DLD1 (cell line): ENCODE measurements around the gene SYNGR4.

Experiments used
- in situ Hi-C: cut with HindIII; loops from 2 replicates; pipeline ENCODE4 v1.10.0; 2017; ENCODE audit warnings: low sequenced_read_pairs

Gene SYNGR4

DNA sequence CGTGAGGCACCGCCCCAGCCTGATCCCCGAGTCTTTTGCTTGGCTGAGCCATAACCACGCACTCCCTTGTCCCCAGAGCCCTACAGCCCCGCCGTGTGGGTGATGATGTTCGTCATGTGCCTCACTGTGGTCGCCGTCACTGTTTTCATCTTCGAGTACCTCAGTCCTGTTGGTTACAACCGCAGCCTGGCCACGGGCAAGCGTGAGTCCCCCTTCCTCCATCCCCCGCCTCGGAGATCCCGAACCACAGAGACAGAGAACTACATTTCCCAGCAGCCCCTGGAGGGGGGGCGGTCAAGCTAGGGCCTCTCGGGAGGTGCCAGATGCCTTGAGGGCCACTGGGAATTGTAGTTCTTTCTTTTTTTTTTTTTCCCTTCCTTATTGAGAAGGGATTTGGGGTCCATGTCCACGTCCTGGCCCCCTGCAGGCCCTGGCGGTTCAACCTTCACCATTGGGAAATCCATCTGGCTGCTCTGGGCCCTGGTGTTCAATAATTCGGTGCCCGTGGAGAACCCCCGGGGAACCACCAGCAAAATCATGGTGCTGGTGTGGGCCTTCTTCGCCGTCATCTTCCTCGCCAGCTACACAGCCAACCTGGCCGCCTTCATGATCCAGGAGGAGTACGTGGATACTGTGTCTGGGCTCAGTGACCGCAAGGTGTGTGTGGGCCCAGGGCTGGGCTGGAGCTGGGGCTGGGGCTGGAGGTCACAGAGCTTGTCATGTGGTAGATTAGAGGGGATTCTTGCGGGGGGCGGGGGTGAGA is 55.2 kb downstream of the SYNGR4 start:
- in situ Hi-C loops: no loop called here

DNA sequence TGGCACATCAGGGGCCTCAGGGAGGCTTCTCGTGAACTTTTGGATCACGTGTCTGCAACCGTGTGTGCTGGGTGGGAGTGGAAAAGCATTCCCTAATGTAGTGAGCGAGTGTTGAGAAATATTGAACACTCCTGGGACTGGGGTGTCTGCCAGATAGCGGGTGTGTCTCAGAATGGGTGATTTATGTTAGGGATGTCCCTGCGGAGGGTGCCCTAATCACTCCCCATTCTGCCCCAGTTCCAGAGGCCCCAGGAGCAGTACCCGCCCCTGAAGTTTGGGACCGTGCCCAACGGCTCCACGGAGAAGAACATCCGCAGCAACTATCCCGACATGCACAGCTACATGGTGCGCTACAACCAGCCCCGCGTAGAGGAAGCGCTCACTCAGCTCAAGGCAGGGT is 57.4 kb downstream of the SYNGR4 start:
- in situ Hi-C loops: no loop called here

DNA sequence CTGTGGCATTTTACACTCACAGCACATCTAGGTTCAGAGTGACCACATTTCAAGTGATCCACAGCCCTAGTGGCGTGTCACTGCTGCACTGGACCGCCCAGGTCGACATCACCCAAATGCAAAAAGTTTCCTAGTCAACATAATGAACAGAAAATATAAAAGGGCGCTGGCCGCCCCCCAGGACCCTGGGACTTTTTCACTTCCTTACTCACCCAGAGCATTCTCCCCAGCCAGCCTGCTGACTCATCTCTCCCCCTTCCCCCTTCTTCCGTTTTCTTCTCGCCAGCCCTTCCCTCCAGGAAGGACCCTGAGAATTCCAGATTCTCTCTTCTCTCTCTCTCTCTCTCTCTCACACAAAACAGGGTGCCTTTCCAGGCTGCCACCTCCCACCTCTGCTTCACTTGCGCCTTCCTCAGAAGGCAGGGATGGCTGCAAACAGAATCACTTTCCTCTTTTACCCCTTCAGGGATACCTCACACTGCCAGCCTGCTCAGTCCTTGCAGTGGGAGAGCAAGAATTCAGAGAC is 60.6 kb downstream of the SYNGR4 start:
- in situ Hi-C loops: loop anchor here (25.0 kb wide), 1 partner anchor 87 kb away; the partner anchor contains the start of gene EMP3
